H1 (cell line): ENCODE measurements around the gene UTP25. TPM values are rescaled to one million over a fixed set of nuclear protein-coding genes. Genes with fewer than 3 reads are reported as not detected.

Experiments
- CTCF ChIA-PET: fragments of 300-600 bp; sonication (Branson Sonifier 250); formaldehyde crosslinking; loops from one replicate; lab custom pipeline; 2021; ENCODE audit not compliant: partially characterized antibody; lab: Charles Lee
- POLR2A ChIA-PET: fragments of 300-600 bp; sonication (Branson Sonifier 250); formaldehyde crosslinking; loops from one replicate; lab custom pipeline; 2021; ENCODE audit warnings: inconsistent platforms; ENCODE audit not compliant: partially characterized antibody; lab: Charles Lee
- DNase-seq, 2 experiments: peaks; one replicate each; pipeline versions ENCODE4 v3.0.0 to v3.0.0-alpha.2; 2010 to 2022; ENCODE audit warnings: low spot score in 2 of 2, low read depth in 1 of 2, mixed read lengths in 1 of 2
- FAIRE-seq: peaks from 2 replicates; lab custom pipeline; 2011; peaks lifted over from hg19 to GRCh38; lab: Jason Lieb, UNC
- H2AFZ ChIP-seq: 2 replicates; pipeline ENCODE4 v1.8.1; 2012; ENCODE audit warnings: low read length, inconsistent platforms
- H2AK5ac ChIP-seq: 2 replicates; pipeline ENCODE4 v1.6.1; 2013; ENCODE audit warnings: low read depth, low read length
- H2BK120ac ChIP-seq: replicated peaks from 2 replicates; pipeline ENCODE3; 2013; ENCODE audit warnings: low read depth, low read length, inconsistent platforms
- H2BK12ac ChIP-seq: 2 replicates; pipeline ENCODE4 v1.6.1; 2013; ENCODE audit warnings: low read depth, low read length
- H2BK15ac ChIP-seq: 2 replicates; pipeline ENCODE4 v1.6.1; 2013; ENCODE audit warnings: low read length
- H2BK20ac ChIP-seq: 2 replicates; pipeline ENCODE4 v1.6.1; 2013; ENCODE audit warnings: low read length
- H2BK5ac ChIP-seq: 2 replicates; pipeline ENCODE4 v1.6.1; 2013; ENCODE audit warnings: low read depth, low read length
- H3K14ac ChIP-seq: 2 replicates; pipeline ENCODE4 v1.6.1; 2013; ENCODE audit warnings: inconsistent platforms; ENCODE audit not compliant: insufficient read length
- H3K18ac ChIP-seq: 2 replicates; pipeline ENCODE4 v1.6.1; 2013; ENCODE audit warnings: low read length; ENCODE audit errors: extremely low read depth
- H3K23ac ChIP-seq: 2 replicates; pipeline ENCODE4 v1.6.1; 2013; ENCODE audit warnings: inconsistent platforms; ENCODE audit not compliant: insufficient read length
- H3K23me2 ChIP-seq: 2 replicates; pipeline ENCODE4 v1.6.1; 2013; ENCODE audit warnings: low read depth, low read length
- H3K27ac ChIP-seq: 2 replicates; pipeline ENCODE4 v1.6.1; 2011; ENCODE audit warnings: low read depth, low read length, inconsistent platforms
- H3K27me3 ChIP-seq, 4 experiments: replicated peaks in 1 of 4; 1 replicate in 1 of 4; 2 replicates in 3 of 4; pipeline versions ENCODE4 v1.6.1 to v1.8.1; 2011 to 2013; ENCODE audit warnings: low read length in 3 of 4, mild to moderate bottlenecking in 3 of 4, inconsistent platforms in 2 of 4, mixed read lengths in 2 of 4, moderate library complexity in 1 of 4; ENCODE audit not compliant: control insufficient read depth in 3 of 4, insufficient read depth in 3 of 4; ENCODE audit errors: extremely low read depth in 1 of 4
- H3K36me3 ChIP-seq, 4 experiments: 2 replicates each; pipeline versions ENCODE4 v1.6.1 to v1.8.1; 2011 to 2013; ENCODE audit warnings: mild to moderate bottlenecking in 4 of 4, low read length in 3 of 4, moderate library complexity in 2 of 4, control low read depth in 1 of 4, inconsistent platforms in 1 of 4; ENCODE audit not compliant: insufficient read depth in 4 of 4, control insufficient read depth in 2 of 4
- H3K4ac ChIP-seq: replicated peaks from 2 replicates; pipeline ENCODE3; 2013; ENCODE audit warnings: low read length, low read depth, mixed read lengths, inconsistent platforms; ENCODE audit not compliant: insufficient read length
- H3K4me1 ChIP-seq, 4 experiments: replicated peaks in 1 of 4; 1 replicate in 1 of 4; 2 replicates in 3 of 4; pipeline versions ENCODE4 v1.6.1 to v1.8.1; 2011 to 2013; ENCODE audit warnings: low read length in 3 of 4, inconsistent platforms in 2 of 4, mixed read lengths in 1 of 4; ENCODE audit not compliant: insufficient read depth in 4 of 4, control insufficient read depth in 3 of 4
- H3K4me2 ChIP-seq, 2 experiments: 2 replicates each; pipeline versions ENCODE4 v1.6.1 to v1.8.1; 2011 to 2013; ENCODE audit warnings: low read depth in 2 of 2, low read length in 2 of 2, control low read depth in 1 of 2, inconsistent platforms in 1 of 2, mild to moderate bottlenecking in 1 of 2; ENCODE audit not compliant: insufficient read depth in 1 of 2
- H3K4me3 ChIP-seq, 4 experiments: fragments of 200-600, 300-600 bp in 1 of 4; sonication (generic), shearing (Covaris generic), sonication (Bioruptor Twin) in 1 of 4; 2 replicates each; pipeline versions ENCODE4 v1.5.1 to v1.8.1; 2011 to 2016; ENCODE audit warnings: low read length in 4 of 4, low read depth in 3 of 4, control low read depth in 2 of 4, inconsistent platforms in 2 of 4, mild to moderate bottlenecking in 2 of 4, mixed read lengths in 1 of 4, moderate library complexity in 1 of 4; ENCODE audit not compliant: insufficient read depth in 2 of 4; ENCODE audit errors: extremely low read depth in 1 of 4
- H3K56ac ChIP-seq: replicated peaks from 2 replicates; pipeline ENCODE3; 2013; ENCODE audit warnings: low read depth, mild to moderate bottlenecking, mixed read lengths, low read length, inconsistent platforms; ENCODE audit not compliant: insufficient read length
- H3K79me1 ChIP-seq: 2 replicates; pipeline ENCODE4 v1.6.1; 2013; ENCODE audit warnings: low read depth, low read length, control low read depth
- H3K79me2 ChIP-seq, 2 experiments: 2 replicates each; pipeline versions ENCODE4 v1.6.1 to v1.8.1; 2012 to 2013; ENCODE audit warnings: low read length in 2 of 2, mild to moderate bottlenecking in 2 of 2, inconsistent platforms in 1 of 2; ENCODE audit not compliant: insufficient read depth in 2 of 2, control insufficient read depth in 1 of 2
- H3K9ac ChIP-seq, 4 experiments: replicated peaks in 1 of 4; 1 replicate in 1 of 4; 2 replicates in 3 of 4; pipeline versions ENCODE4 v1.6.1 to v1.8.1; 2011 to 2013; ENCODE audit warnings: low read depth in 3 of 4, low read length in 3 of 4, control low read depth in 2 of 4, mild to moderate bottlenecking in 2 of 4, moderate library complexity in 2 of 4, inconsistent platforms in 1 of 4; ENCODE audit errors: extremely low read depth in 1 of 4
- H3K9me3 ChIP-seq, 2 experiments: 2 replicates each; pipeline versions ENCODE4 v1.6.1 to v1.8.1; 2012 to 2013; ENCODE audit warnings: mild to moderate bottlenecking in 2 of 2, moderate library complexity in 2 of 2, control low read depth in 1 of 2, inconsistent platforms in 1 of 2, low read depth in 1 of 2, low read length in 1 of 2, mixed read lengths in 1 of 2; ENCODE audit not compliant: insufficient read depth in 2 of 2
- H4K20me1 ChIP-seq, 2 experiments: replicated peaks in 1 of 2; 2 replicates each; pipeline versions ENCODE3 to v1.8.1; 2011 to 2013; ENCODE audit warnings: inconsistent platforms in 2 of 2, low read length in 2 of 2, mild to moderate bottlenecking in 1 of 2; ENCODE audit not compliant: insufficient read depth in 2 of 2, control insufficient read depth in 1 of 2
- H4K5ac ChIP-seq: 2 replicates; pipeline ENCODE4 v1.6.1; 2013; ENCODE audit warnings: low read length, low read depth, mixed read lengths, inconsistent platforms; ENCODE audit not compliant: insufficient read length
- H4K8ac ChIP-seq: 2 replicates; pipeline ENCODE4 v1.8.0; 2013; ENCODE audit warnings: mild to moderate bottlenecking, moderate library complexity, low read length, inconsistent platforms; ENCODE audit not compliant: insufficient read depth; ENCODE audit errors: extremely low read depth
- H4K91ac ChIP-seq: replicated peaks from 2 replicates; pipeline ENCODE3; 2013; ENCODE audit warnings: low read length, mixed read lengths, inconsistent platforms; ENCODE audit not compliant: insufficient read length
- ASH2L ChIP-seq: fragments of 200-600, 300-600 bp; sonication (generic); IDR thresholded peaks from one replicate; pipeline ENCODE4 v1.7.1; 2017; ENCODE audit warnings: low read length
- E2F6 ChIP-seq: IDR thresholded peaks from 2 replicates; pipeline ENCODE4 v1.6.1; 2012; ENCODE audit warnings: inconsistent platforms
- HDAC2 ChIP-seq, 2 experiments: fragments of 300-600 bp in 1 of 2; sonication (generic) in 1 of 2; IDR thresholded peaks; 2 replicates each; pipeline ENCODE4 v1.6.1; 2011 to 2012; ENCODE audit warnings: low read depth in 2 of 2, low read length in 2 of 2, mild to moderate bottlenecking in 2 of 2, moderate library complexity in 2 of 2, borderline replicate concordance in 1 of 2, inconsistent platforms in 1 of 2
- JUN ChIP-seq: IDR thresholded peaks from 2 replicates; pipeline ENCODE4 v1.6.1; 2011; ENCODE audit warnings: low read depth, mild to moderate bottlenecking, improper control_type of control experiment, low read length
- SIX5 ChIP-seq: IDR thresholded peaks from 2 replicates; pipeline ENCODE4 v1.6.1; 2011; ENCODE audit warnings: mild to moderate bottlenecking, low read depth, low read length
- SP4 ChIP-seq: IDR thresholded peaks from 2 replicates; pipeline ENCODE4 v1.6.1; 2012; ENCODE audit warnings: low read length, inconsistent platforms
- SUZ12 ChIP-seq: fragments of 200-600 bp; sonication (generic); IDR thresholded peaks from 2 replicates; pipeline ENCODE4 v1.6.1; 2012; ENCODE audit warnings: mild to moderate bottlenecking, inconsistent platforms, low read length, moderate library complexity, mixed read lengths
- WGBS, 2 experiments: shearing (Covaris generic) in 1 of 2; methylation state at CpG; one replicate each; pipeline versions ENCODE4 v1.1.6 to v1.1.7; 2013 to 2015; ENCODE audit warnings: low lambda C conversion rate in 2 of 2, mixed read lengths in 2 of 2, inconsistent platforms in 1 of 2, low coverage in 1 of 2, missing lambda C conversion rate in 1 of 2; ENCODE audit not compliant: insufficient replicate concordance in 2 of 2, insufficient coverage in 1 of 2, insufficient read length in 1 of 2; ENCODE audit errors: extremely low coverage in 1 of 2, missing lambda C conversion rate in 1 of 2; 5-methylcytosine and 5-hydroxymethylcytosine counted together
- polyA plus RNA-seq, 7 experiments: library from polyadenylated mRNA; depleted of rRNA in 3 of 7; stranded (reverse) in 5 of 7; unstranded in 2 of 7; fragments of >200 nt in 5 of 7; fragments of 200-250 nt in 2 of 7; gene quantifications; 1 replicate in 5 of 7; 2 replicates in 1 of 7; 4 replicates in 1 of 7; pipeline versions ENCODE4 v1.2.1 to v1.2.3, GENCODE V29; 2011 to 2013; ENCODE audit warnings: missing spikeins in 2 of 7, mixed read lengths in 2 of 7
- total RNA-seq: library from RNA; stranded (reverse); fragmentation: NEBNext Ultra II Directional; extraction: Animal tissue kit (Norgen Biotek cat#: 25700); gene quantifications from 2 replicates; pipeline ENCODE4 v1.2.1, GENCODE V29; 2021
- TF ChIP-seq, protein P1 (sequence below): IDR thresholded peaks from 2 replicates; pipeline ENCODE4 v1.6.1; 2011; ENCODE audit warnings: low read depth, mild to moderate bottlenecking, low read length; ENCODE audit not compliant: insufficient read depth
- TF ChIP-seq, protein P2 (sequence below): IDR thresholded peaks from 2 replicates; pipeline ENCODE4 v1.6.1; 2011; ENCODE audit warnings: low read length, improper control_type of control experiment

UTP25 gene
- total and polyA plus RNA-seq, 2 of the 8 experiments (the other 6 are each of a cell fraction or from before 2014, with no cell fraction given): 4.0 to 7.6 TPM

- Histone ChIP-seq H3K79me2 (peaks cover 0 to 10% of the 10 kb centered on the region in 2 experiments; a peak in 2 of 4 replicates), H3K4me2 (no peak overlapping the region), H3K56ac (no peak overlapping the region), H3K27me3 (no peaks in the 10 kb centered on the region), H3K23me2 (no peaks in the 10 kb centered on the region), H4K91ac (no peak overlapping the region), H2BK20ac (no peak overlapping the region), H4K20me1 (no peaks in the 10 kb centered on the region), H3K4me3 (no peak overlapping the region), H3K4ac (no peak overlapping the region), H4K8ac (no peak overlapping the region), H2AFZ (no peak overlapping the region), H3K27ac (no peak overlapping the region), H2BK120ac (no peak overlapping the region), H2BK12ac (no peak overlapping the region), H3K9me3 (no peaks in the 10 kb centered on the region), H3K14ac (no peak overlapping the region), H3K4me1 (no peaks in the 10 kb centered on the region), H2BK5ac (no peak overlapping the region), H4K5ac (no peak overlapping the region), H3K18ac (no peak overlapping the region), H3K79me1 (no peaks in the 10 kb centered on the region), H3K23ac (no peak overlapping the region), H3K9ac (no peak overlapping the region), H2BK15ac (no peak overlapping the region), H2AK5ac (no peak overlapping the region), H3K36me3 (peaks cover 0 to 2% (median 1%) of the 10 kb centered on the region in 4 experiments; a peak in 5 of 8 replicates)
- CTCF ChIA-PET: interaction anchor here (0.9 to 11.7 kb wide), 5 partner anchors 13 to 25 kb away, joined by 3 to 254 read pairs (median 3); partner anchors contain the start of gene IRF6
- POLR2A ChIA-PET: interaction anchor here (0.7 to 0.9 kb wide), 2 partner anchors 20 to 548 kb away, joined by 3 read pairs; partner anchors contain the start of gene IRF6
- TF ChIP-seq SIX5 (no peak), HDAC2 (IDR thresholded peaks at IDR 0.05; ENCODE audit: borderline replicate concordance in 1 of 2, low read depth in 2 of 2, low read length in 2 of 2) (no peak), E2F6 (no peak), SUZ12 (no peak), SP4 (no peak), JUN (no peak), ASH2L (no peak)
- TF ChIP-seq, protein P1, sequence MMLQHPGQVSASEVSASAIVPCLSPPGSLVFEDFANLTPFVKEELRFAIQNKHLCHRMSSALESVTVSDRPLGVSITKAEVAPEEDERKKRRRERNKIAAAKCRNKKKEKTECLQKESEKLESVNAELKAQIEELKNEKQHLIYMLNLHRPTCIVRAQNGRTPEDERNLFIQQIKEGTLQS: no peak
- TF ChIP-seq, protein P2, sequence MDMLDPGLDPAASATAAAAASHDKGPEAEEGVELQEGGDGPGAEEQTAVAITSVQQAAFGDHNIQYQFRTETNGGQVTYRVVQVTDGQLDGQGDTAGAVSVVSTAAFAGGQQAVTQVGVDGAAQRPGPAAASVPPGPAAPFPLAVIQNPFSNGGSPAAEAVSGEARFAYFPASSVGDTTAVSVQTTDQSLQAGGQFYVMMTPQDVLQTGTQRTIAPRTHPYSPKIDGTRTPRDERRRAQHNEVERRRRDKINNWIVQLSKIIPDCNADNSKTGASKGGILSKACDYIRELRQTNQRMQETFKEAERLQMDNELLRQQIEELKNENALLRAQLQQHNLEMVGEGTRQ: no peak
- 84% methylated on average over 11 of the region's 11 CpGs; no CpG with 5 or more reads in 1 of the 2 experiments for WGBS, 2 experiments
- DNase-seq: peak in 1 of 2 experiments; percentile 17
- no peak for FAIRE-seq
These were observed 2.0 kb upstream of the UTP25 start for GRCh38 chr1:209825591-209826434.
